Pancreas (tissue), 10 donors: ENCODE results near the gene PTPRD. TPM values are rescaled to one million over a fixed set of nuclear protein-coding genes. Genes with fewer than 3 reads are reported as not detected.

ENCODE experiments used
- ATAC-seq, 4 donors: fragments of 200-7000 bp; cut with Tn5 transposase; one replicate each; pipeline versions ENCODE4 v1.8.0 to v1.9.1; 2020; ENCODE audit warnings: mild to moderate bottlenecking in 4 of 4, moderate library complexity in 4 of 4
- DNase-seq, 6 donors: peaks; one replicate each; pipeline ENCODE4 v3.0.0-alpha.2; 2020
- FAIRE-seq: peaks from 2 replicates; lab custom pipeline; 2012; peaks lifted over from hg19 to GRCh38; lab: Jason Lieb, UNC
- H3K27ac ChIP-seq, 4 donors: fragments of 200-600 bp; sonication (generic); 1 replicate in 3 of 4; 2 replicates in 1 of 4; pipeline versions ENCODE4 v1.5.0 to v1.8.0; 2020
- H3K27me3 ChIP-seq, 4 donors: fragments of 200-600 bp; one replicate each; pipeline ENCODE4 v1.8.0; 2021
- H3K36me3 ChIP-seq, 3 donors: fragments of 200-600 bp; sonication (generic) in 1 of 3; one replicate each; pipeline versions ENCODE4 v1.5.0 to v1.8.0; 2020 to 2021
- H3K4me1 ChIP-seq, 3 donors: fragments of 200-600 bp; one replicate each; pipeline ENCODE4 v1.8.0; 2021
- H3K4me3 ChIP-seq, 4 donors: fragments of 200-600 bp; sonication (generic) in 2 of 4; one replicate each; pipeline versions ENCODE4 v1.5.0 to v1.8.0; 2020 to 2021
- H3K9me3 ChIP-seq, 4 donors: fragments of 200-600 bp; one replicate each; pipeline ENCODE4 v1.8.0; 2021
- CTCF ChIP-seq, 4 donors: fragments of 200-600 bp; sonication (generic) in 3 of 4; IDR thresholded peaks; one replicate each; pipeline versions ENCODE4 v1.5.0 to v1.8.0; 2021; ENCODE audit warnings: antibody characterized with exemption in 4 of 4
- WGBS, 2 donors: extraction: QIAGEN DNeasy Blood & Tissue Kit; methylation state at CpG; one replicate each; pipeline ENCODE4 v1.1.7; 2013; 5-methylcytosine and 5-hydroxymethylcytosine counted together
- intact Hi-C, 3 donors: fragments of 100-400 bp; cut with DNase I; formaldehyde crosslinking; loops; one replicate each; pipeline versions ENCODE4 v1.11.1 to v1.14.2; 2022
- polyA plus RNA-seq, 2 donors: library from polyadenylated mRNA; stranded (reverse); fragments of 200-250 nt; gene quantifications; one replicate each; pipeline ENCODE4 v1.2.3, GENCODE V29; 2013
- total RNA-seq, 6 donors: library from RNA; stranded (reverse); fragmentation: NEBNext Ultra II Directional in 4 of 6; extraction: Animal tissue kit (Norgen Biotek cat#: 25700) in 4 of 6; gene quantifications; one replicate each; pipeline versions ENCODE4 v1.2.1 to v1.2.4, GENCODE V29; 2021 to 2023
- donor health status: healthy with polysubstance abuse.
- donor health status: DM: no; HTN: no; CAD: no; lungs with moderate emphysema.
- donor health status: DM: no; HTN: no; CAD: no.
- donor health status: control.
- donor health status: control.
- donor health status: Bipolar disorder and iron deficiency.
- donor health status: DM: yes; HTN: yes; CAD: no.
- donor health status: DM: no; HTN: no; CAD: no.
- donor health status: DM: no; HTN: no; CAD: no.
- donor health status: DM: yes; HTN: yes; CAD: no.

Gene PTPRD
- total and polyA plus RNA-seq, 8 donors = 2.1 to 21.7 (median 5.1) TPM

GRCh38 chr9:10112798-10113197 is 500.0 kb downstream of the PTPRD start:
- Histone ChIP-seq H3K27ac (no peak overlapping the region), H3K4me1 (no peaks in the 10 kb centered on the region), H3K27me3 (no peaks in the 10 kb centered on the region), H3K9me3 (no peaks in the 10 kb centered on the region), H3K36me3 (no peaks in the 10 kb centered on the region), H3K4me3 (no peak overlapping the region)
- no peak for TF ChIP-seq CTCF (IDR thresholded peaks at IDR 0.05)
- FAIRE-seq = no peak
- no peak for DNase-seq
- no peak for ATAC-seq
- intact Hi-C loops = no loop called here
- WGBS, 2 donors = 72 to 82% methylated on average over 4 of the region's 4 CpGs

- no peaks in the 10 kb centered on the region for H3K9me3 ChIP-seq
- 60 to 90% methylated on average over 2 of the region's 2 CpGs for WGBS, 2 donors
- intact Hi-C loops = no loop called here
- no peaks in the 10 kb centered on the region for H3K36me3 ChIP-seq
- no peak for TF ChIP-seq CTCF (IDR thresholded peaks at IDR 0.05)
- no peak overlapping the region for H3K27ac ChIP-seq
- no peak for ATAC-seq
- H3K4me3 ChIP-seq = no peak overlapping the region
- no peak for DNase-seq
- no peaks in the 10 kb centered on the region for H3K4me1 ChIP-seq
- FAIRE-seq = no peak
- H3K27me3 ChIP-seq = no peaks in the 10 kb centered on the region
Measured at GRCh38 chr9:10112070-10112469, 500.7 kb downstream of the PTPRD start.

- no peak for TF ChIP-seq CTCF (IDR thresholded peaks at IDR 0.05)
- intact Hi-C loops = no loop called here
Measured at GRCh38 chr9:10108815-10109214, 504.0 kb downstream of the PTPRD start.

GRCh38 chr9:10104774-10105173 is 508.0 kb downstream of the PTPRD start:
- no peak for TF ChIP-seq CTCF (IDR thresholded peaks at IDR 0.05)
- no peak overlapping the region for H3K27ac ChIP-seq
- no peaks in the 10 kb centered on the region for H3K36me3 ChIP-seq
- no peak for FAIRE-seq
- ATAC-seq = no peak
- no peaks in the 10 kb centered on the region for H3K27me3 ChIP-seq
- no peak for DNase-seq
- no peaks in the 10 kb centered on the region for H3K4me1 ChIP-seq
- intact Hi-C loops = no loop called here
- WGBS, 2 donors = 67 to 79% methylated on average over 2 of the region's 2 CpGs
- H3K9me3 ChIP-seq = no peaks in the 10 kb centered on the region
- no peak overlapping the region for H3K4me3 ChIP-seq

More at GRCh38 chr9:10108815-10109214, 504.0 kb downstream of the PTPRD start:
- ATAC-seq = no peak
- Histone ChIP-seq H3K4me1 (no peaks in the 10 kb centered on the region), H3K9me3 (no peaks in the 10 kb centered on the region), H3K36me3 (no peaks in the 10 kb centered on the region), H3K4me3 (no peak overlapping the region), H3K27me3 (no peaks in the 10 kb centered on the region), H3K27ac (no peak overlapping the region)
- DNase-seq = no peak
- FAIRE-seq = no peak
- WGBS, 2 donors = 67 to 74% methylated on average over 3 of the region's 3 CpGs

- TF ChIP-seq CTCF (IDR thresholded peaks at IDR 0.05) = no peak
- no peak for FAIRE-seq
- Histone ChIP-seq H3K27me3 (no peaks in the 10 kb centered on the region), H3K27ac (no peak overlapping the region), H3K36me3 (no peaks in the 10 kb centered on the region), H3K4me1 (no peaks in the 10 kb centered on the region), H3K4me3 (no peak overlapping the region), H3K9me3 (no peaks in the 10 kb centered on the region)
- WGBS, 2 donors = 67 to 79% methylated on average over 1 of the region's 1 CpG
- intact Hi-C loops = no loop called here
- ATAC-seq = no peak
- DNase-seq = no peak
Measured at GRCh38 chr9:10095208-10095607, 517.6 kb downstream of the PTPRD start.
